Cardiac fibroblast (primary cell): ENCODE data around the gene EGFL7.

Source experiments
- DNase-seq, 2 donors: peaks; one replicate each; pipeline versions ENCODE4 v3.0.0 to v3.0.0-alpha.2; 2010; ENCODE audit warnings: low read depth in 2 of 2
- H3K4me3 ChIP-seq, 2 donors: replicated peaks in 1 of 2; 1 replicate in 1 of 2; 2 replicates in 1 of 2; pipeline ENCODE4 v1.5.1; 2011; ENCODE audit warnings: low read depth in 2 of 2, low read length in 2 of 2, mild to moderate bottlenecking in 2 of 2, moderate library complexity in 1 of 2
- CTCF ChIP-seq: IDR thresholded peaks from one replicate; pipeline ENCODE4 v1.5.1; 2011; ENCODE audit warnings: low read depth, mild to moderate bottlenecking, low read length, inconsistent platforms

EGFL7 gene

DNA sequence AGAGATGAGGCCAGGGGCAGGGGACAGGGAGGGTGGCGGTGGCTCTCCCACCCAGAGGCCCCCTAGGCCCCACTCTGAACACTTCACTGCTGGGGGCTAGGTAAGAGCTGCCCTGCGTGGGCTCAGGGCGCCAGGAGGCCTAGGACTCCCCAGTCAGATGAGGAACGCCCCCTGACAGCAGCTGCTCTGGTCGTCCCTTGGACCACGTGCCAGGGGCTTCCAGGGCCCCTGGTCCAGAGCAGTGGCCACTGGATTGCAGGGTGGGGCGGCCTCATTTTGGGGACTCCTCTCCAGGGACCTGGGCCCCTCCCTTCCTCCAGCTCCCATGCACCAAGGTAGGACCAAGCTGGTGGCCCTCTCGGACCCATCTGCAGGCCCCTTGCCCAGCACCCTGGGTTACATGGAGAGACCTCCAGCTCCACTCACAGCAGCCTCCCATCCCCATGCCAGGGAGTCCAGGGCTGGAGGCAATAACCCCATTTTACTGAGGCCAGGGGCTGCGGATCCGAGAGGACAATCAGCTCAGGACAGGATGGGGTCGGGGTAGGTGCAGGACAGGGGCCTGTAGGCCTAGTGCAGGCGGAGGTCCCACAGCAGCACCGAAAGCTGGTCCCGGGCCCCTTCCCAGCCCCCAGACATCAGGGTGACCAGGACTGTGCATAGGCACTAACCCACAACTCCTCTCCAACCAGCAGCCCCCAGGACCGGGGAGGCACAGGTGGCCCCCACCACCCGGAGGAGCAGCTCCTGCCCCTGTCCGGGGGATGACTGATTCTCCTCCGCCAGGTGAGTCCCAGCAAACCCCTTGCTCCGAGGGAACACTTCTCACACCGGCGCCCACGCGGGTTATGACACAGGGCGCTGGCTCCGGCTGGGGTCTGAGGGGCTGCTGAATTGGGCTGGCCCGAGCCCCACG lies 1.5 kb downstream of the EGFL7 start:
- H3K4me3 ChIP-seq = peak overlapping the region; percentile 14 to 44
- no peak for DNase-seq
- TF ChIP-seq CTCF = no peak

GRCh38 chr9:136665111-136665703 lies 2.5 kb downstream of the EGFL7 start:
- H3K4me3 ChIP-seq = peak overlapping the region; percentile 44 to 48
- TF ChIP-seq CTCF = peak; percentile 4
- no peak for DNase-seq

- H3K4me3 ChIP-seq = peak overlapping the region in 1 of 2 donors; percentile 48
- no peak for DNase-seq
- no peak for TF ChIP-seq CTCF
Measured at GRCh38 chr9:136665704-136666371, 3.1 kb downstream of the EGFL7 start.

- H3K4me3 ChIP-seq = peak overlapping the region; percentile 26 to 48
- no peak for TF ChIP-seq CTCF
- no peak for DNase-seq
Measured at GRCh38 chr9:136666372-136667213, 3.9 kb downstream of the EGFL7 start.

DNA sequence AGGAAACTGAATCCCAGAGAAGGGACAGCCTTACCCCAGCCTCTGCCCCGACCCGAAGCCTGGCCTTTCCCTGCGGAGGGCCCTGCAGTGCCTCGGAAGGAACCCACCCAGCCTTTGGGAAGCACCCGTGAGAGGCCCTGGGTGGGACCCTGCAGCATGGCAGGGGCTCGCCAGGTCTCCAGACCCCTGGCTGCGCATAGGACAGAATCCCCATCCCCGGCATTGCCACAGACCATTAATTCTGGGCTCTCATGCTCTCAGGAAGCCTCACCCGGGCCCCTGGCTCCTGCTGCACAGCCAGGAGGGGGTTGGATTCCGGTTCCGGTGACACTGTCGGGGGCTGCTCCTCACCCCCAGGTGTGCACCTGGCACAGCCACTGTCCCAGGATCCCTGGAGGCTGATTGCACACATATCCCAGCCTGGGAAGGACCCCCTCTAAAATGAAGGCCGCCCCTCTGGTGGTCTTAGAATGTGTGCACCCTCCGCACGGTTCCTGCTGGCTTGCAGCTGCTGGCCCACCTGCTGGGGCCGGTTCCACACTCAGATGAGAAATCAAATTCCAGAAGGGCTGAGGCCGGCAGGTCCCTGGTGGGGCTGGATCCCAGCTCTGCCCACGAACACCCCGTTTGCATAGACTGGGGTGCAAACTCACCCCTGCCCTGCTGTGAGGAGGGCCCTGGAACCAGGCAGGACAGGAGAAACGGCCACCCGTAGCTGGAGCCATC lies 4.7 kb downstream of the EGFL7 start:
- no peak for TF ChIP-seq CTCF
- DNase-seq = no peak
- H3K4me3 ChIP-seq = peak overlapping the region in 1 of 2 donors; percentile 26
